Stimulated activated CD4-positive, alpha-beta T cell treated with anti-CD3 and anti-CD28 coated beads, Interleukin-4, amount 100 ng/mL, for 24 hours (primary cell): Measurements from ENCODE around the gene ZNF777.
"Not testable (repeated sequence)": the region's sequence is repeated elsewhere in the genome, so short reads cannot be mapped to it uniquely, and the experiment has no call there.

Source experiments
- DNase-seq: peaks from one replicate; pipeline ENCODE4 v3.0.0-alpha.2; 2020

ZNF777 gene

DNA sequence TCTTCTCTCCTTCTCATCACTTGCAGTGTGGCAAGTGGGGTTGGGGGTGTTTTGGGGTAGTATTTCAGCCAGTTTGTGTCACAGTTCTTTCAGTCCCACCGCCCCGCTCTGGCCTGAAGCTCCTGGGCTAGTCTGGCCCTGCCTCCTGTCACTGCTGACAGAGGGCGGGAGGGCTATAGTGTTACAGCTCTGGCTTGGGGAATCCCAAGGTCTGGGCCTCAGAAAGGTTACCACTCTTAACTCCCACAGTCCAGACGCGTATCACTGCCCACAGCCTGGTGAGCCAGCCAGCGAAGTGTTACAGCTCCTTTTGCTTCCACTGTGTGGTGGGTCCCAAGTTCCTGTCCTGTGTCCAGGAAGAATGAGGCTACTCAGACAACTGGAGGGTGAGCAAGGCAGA is 56.0 kb downstream of the ZNF777 start:
- no peak for DNase-seq

DNA sequence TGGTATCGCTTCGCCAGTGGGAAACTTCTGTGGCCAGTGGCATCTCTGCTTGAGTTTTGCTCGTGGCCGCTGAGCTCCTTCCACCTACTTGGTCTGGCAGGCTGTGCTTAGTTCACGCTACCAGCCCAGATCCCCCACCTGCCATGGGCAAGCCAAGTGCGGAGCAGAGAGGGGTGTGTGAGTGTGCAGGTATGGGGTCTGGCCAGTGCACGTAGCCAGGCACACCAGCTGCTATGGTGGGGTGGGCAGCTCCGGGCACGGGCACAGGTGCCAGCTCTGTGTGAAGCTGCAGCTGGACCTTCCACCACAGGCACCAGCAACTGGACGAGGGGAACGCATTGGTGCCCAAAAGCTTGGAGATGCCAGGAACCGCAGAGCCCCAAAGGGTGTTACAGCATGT is 56.5 kb downstream of the ZNF777 start:
- DNase-seq, result no peak

DNA sequence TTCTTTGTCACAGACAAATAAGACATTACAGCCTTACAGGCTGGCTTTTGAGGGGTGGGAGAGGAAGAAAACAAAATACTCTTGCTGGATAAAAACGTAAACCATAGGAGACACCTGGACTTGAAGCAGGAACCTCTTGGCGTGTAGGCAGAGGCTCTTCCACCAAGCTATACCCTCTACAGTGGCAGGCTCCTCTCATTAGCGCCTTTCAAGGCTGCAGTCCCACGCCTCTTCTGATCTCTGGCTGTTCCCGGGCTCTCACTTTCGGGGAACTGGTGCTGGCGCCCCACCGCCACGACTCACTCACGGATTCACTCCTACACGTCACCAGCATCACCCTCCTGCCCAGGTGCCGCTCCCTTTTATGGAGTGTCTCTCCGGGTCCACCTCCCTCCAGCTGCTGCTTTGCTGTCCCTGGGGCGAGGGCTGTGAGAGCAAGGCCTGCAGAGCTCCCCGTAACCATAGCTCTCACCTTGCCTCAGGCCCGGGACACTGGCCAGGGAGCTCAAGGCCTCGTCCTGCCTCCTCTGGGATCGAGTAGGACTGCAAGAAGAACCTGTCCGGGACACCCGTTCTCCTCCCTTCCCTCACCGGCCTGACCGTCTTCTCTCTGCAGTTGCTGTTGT is 62.6 kb downstream of the ZNF777 start:
- no peak for DNase-seq

DNA sequence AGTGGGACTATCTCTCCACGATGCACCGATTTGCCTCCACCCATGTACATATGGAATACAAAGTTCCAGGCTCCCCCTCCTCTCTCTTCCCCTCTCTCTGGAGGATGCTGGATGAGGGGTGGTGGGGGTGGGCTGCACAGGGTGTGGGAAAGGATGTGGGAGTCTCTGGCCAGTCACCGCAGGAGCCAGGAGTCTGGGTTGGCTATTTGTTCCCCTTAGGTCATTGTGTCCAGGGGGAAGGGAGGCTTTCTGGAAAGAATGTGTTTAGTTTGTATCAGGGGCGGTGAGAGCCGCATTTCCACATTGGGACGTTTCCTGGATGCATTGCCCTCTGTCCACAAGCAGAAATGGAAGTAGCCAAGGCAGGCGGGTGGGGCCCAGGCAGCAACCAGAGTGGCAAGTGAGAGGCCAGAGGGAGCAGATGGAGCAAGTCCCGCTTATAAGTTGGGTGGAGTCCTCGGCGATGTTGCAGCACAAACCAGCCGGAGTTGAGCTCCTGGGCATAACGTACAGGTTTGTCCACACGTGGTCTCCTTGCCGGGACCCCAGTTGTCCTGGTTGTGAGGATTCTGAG is 63.3 kb downstream of the ZNF777 start:
- no peak for DNase-seq

DNA sequence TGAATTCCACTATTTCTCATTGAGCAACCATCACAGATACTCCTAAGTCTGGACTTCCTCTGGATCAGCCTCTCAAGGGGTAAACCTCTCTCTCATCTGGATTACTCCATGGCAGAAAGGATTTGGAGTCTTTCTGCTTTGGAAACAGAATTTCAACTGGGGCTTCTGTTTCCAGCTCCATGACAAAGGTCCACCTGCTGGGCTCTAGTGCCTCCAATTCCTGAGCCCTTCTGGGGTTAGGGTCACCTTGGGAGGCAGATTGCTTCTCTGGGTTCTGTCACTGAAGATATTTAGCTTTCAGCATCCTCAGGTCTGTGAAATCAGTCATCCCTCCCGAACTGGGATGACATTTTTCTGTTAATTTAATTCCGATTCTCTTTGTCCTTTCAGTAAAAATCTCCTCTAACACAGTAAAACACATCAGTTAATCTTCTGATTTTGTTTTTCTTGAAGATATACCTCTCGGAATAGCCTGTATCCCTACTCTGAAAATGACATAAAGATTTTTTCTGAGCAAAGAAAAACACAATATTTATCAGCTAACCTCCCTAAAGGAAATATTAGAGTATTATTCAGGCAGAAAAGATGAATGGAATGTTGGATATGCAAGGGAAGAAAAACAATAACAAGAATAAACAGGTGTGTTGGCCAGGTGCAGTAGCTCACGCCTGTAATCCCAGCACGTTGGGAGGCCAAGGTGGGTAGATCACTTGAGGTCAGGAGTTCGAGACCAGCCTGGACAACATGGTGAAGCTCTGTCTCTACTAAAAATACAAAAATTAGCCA is 72.1 kb downstream of the ZNF777 start:
- not testable (repeated sequence) for DNase-seq

DNA sequence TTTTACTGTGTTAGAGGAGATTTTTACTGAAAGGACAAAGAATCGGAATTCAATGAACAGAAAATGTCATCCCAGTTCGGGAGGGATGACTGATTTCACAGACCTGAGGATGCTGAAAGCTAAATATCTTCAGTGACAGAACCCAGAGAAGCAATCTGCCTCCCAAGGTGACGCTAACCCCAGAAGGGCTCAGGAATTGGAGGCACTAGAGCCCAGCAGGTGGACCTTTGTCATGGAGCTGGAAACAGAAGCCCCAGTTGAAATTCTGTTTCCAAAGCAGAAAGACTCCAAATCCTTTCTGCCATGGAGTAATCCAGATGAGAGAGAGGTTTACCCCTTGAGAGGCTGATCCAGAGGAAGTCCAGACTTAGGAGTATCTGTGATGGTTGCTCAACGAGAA is 74.3 kb downstream of the ZNF777 start:
- DNase-seq, result not testable (repeated sequence)

DNA sequence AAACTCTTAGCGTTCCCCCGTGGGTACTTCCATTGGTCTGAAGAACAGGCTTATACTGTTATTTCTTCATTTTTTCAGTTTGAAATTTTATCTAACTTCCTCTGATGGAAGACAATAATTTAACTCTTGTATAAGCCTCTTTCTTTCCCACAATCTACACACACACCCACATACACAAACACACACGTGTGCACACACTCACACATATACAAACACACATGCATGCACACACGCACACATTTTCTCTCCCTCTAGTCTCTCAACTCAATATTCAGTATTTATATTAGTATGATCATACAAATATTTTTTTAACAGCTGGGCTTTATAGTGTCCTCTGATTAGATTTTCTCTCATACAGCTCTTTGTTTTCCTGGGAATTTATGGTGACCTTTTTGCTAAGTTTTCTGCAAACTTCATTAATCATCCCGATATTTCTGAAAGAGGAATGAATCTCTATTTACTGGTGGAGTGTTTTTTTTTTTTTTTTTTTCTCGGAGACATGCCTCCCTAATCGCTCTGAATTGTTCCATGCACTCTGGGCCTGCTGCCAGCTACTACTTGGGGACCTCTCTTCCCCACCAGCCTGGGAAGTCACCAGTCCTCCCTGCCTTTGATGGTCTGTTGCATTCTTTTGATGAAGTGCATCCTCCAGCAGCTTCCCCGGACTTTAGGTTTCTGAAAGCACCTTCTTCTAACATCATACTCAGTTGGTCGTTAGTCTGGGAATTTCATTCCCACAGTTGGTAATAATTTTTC is 75.5 kb downstream of the ZNF777 start:
- DNase-seq, result no peak
